Raji (cell line): Measurements from ENCODE around the gene RAMP3.

Experiments used
- POLR2A ChIP-seq: IDR thresholded peaks from 2 replicates; pipeline ENCODE4 v1.6.1; 2011; ENCODE audit warnings: low read depth, low read length, control low read depth; ENCODE audit not compliant: insufficient read depth

RAMP3 gene

GRCh38 chr7:45147858-45148652 lies 9.5 kb upstream of the RAMP3 start:
- no peak for TF ChIP-seq POLR2A

DNA sequence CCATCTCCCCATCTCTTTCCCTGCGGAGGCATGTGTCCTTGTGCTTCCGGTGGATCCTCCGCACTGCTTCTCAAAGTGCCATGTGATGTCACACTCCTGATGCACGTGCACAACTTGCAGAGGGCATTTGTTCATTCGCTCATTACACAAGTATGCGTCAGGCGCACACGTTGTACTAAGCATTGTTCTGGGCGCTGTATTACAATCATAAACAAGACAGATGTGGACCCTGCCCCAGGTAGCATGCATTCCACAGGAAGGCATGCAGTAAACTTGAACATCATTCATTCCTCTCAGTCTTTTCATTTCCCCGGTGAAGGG lies 9.0 kb upstream of the RAMP3 start:
- TF ChIP-seq POLR2A: no peak

DNA sequence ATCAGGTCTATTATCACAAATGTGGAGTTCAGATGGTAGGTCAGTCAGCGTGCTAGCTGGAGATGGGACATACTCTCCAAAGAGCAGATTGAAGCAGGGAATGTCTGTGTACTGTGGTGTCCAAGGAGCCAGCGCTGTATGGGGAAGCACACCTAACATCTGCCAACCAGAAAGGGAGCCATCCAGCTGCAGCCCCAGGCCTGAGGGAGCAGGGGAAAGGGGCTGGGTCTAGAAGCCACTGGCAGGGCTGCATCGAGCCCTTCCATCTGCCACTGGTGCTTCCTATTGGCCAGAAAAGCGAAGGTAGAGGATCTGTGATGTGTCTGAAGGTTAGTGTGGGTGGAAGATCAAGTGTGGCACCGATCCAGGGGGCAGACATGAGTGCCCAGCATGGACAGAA lies 8.0 kb upstream of the RAMP3 start:
- TF ChIP-seq POLR2A: no peak

DNA sequence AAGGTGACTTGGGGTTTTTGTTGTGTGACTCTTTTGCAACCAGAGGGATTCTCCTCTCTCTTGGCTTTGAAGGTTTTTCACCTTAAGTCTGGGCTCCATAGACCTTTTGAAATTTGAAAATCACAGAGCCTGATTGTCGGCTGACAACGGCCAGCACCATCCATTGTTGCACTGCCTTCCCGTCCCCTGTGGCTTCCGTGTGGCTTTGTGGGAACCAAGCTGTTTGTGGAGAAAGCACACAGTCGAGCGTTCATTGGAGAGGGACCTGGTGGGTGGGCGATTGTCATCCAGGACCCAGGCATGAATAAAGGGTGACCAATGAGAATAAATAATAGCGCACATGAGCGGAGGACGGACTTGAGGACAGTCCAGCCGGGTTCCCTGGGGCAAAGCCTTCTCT lies 7.4 kb upstream of the RAMP3 start:
- no peak for TF ChIP-seq POLR2A

- no peak for TF ChIP-seq POLR2A
These were observed 6.4 kb upstream of the RAMP3 start for GRCh38 chr7:45151131-45151684.

DNA sequence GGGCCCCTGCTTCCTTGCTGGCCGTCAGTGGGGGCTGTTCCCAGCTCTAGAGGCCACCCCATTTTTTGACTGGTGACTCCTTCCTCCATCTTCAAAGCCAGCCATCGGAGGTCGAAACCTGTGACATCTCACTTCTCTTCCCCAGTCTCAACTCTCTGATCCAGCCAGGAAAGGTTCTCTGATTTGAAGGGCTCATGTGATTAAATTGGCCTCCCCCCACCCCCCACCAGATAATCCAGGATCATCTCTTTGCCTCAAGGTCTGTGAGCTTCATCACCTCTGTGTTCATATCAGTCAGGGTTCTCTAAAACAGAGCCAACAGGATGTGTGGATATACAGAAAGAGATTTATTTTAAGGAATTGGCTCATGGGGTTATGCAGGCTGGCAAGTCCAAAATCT lies 5.6 kb upstream of the RAMP3 start:
- TF ChIP-seq POLR2A: no peak

GRCh38 chr7:45153233-45153632 lies 4.4 kb upstream of the RAMP3 start:
- TF ChIP-seq POLR2A: no peak

GRCh38 chr7:45155357-45155900 lies 2.2 kb upstream of the RAMP3 start:
- TF ChIP-seq POLR2A: no peak

DNA sequence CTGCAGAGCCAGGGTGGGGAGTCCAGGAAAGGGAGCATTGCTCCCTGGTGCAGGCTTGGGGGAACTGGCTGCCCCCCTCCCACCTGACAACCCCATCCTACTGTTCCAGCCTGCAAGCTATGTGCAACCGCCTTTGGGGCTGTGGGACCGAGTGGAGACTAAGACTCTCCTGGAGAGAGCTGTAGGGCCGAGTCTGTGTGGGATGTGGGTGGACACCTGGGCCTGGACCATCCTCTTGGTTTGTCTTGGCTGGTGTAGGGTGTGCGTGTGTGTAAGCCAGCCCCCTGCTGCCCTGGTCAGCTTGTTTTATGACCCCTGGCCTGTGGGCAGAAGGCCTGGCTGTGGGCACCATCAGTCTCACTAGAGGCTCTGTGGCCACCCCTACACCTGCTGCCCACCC lies 1.6 kb upstream of the RAMP3 start:
- no peak for TF ChIP-seq POLR2A

DNA sequence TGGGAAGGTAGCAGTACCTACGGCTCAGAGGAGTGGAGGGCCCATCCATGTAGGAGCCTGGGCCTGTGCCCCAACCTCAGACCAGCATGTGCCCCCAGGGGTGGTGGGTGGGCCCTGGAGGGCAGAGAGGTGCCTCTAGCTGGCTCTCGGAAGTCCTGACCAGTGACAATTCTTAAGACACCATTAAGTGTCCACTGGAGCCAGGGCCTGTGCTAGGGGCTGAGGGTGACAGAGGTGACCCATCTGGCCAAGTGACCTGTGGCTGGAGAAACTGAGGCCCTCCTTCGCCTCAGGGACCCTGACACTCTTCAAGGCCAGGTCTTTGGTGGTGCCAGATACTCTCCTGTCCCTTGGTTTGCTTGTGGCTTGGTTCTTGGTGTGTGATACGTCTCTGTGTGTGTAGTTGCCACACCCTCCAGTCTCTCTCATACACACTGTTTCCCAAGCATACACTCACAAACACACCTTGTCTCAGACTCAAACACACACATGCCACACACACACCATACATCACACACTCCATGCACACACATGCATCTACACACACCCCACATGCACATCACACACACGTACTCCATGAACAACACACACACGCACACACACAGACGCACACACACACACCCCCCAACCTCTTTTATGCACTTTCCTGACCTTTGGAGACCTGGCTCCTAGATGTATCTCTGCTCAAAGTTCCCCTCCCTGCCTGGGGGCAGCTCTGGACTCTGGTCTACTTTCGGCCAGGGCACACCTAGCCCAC lies 897 bp upstream of the RAMP3 start:
- TF ChIP-seq POLR2A: no peak

DNA sequence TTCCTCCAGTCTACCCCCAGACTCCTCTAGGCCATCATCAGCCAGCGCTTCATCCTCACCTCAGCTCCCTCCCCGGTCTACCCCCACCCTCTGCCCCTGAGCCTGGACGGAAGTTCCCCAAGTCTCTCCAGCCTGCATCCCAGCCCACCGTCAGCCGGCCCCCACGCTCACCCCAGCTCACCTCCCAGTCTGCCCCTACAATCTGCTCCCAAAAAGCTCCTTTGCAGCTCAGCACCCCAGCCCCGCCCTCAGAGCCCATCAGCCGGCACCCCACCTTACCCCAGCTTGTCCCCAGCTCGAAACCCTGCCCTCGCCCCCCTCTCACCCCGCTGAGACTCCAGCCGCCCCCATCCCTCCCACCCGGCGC lies 322 bp upstream of the RAMP3 start:
- TF ChIP-seq POLR2A: no peak

- TF ChIP-seq POLR2A: no peak
These were observed 880 bp downstream of the RAMP3 start for GRCh38 chr7:45158471-45158870.

DNA sequence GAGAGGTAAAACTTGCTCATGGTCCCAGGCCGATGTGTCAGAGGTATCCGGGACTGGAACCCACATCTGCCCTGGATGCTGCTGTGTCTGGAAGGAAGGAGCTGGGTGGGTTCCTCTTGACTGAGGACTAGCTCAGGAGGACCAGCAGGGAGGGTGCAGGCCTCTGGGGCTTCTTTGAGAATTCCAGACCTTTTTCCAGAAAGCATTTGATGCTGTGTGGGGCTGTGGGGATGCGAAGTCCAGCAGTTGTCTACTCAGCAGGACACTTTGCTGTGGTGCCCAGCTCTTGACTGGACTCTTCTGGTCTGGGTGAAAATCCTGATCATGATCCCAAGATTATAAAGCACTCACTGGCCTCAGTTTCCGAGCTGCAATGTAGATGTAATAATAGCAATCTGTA lies 1.7 kb downstream of the RAMP3 start:
- no peak for TF ChIP-seq POLR2A

DNA sequence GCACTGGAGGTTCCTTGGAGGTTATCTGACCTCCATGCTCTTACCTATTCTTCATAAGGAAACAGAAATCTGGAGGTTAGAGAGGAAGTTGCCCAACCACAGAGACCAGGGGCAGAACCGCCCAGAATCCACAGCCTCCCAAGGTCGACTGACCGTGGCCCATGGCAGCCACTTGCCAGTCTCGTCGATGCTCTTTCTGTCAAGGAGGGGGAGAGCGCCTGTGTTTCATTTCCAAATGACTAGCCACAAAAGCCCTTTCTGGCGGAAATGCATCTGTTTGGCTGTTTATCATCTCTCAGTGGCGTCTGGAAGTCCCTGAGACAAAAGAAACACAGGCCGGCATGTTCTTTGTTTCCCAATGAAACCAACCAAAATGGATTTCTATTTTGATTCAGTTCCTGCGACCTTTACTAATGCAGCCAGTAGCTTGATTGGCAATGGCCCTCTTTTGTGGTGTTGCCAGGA lies 2.9 kb downstream of the RAMP3 start:
- TF ChIP-seq POLR2A: no peak

DNA sequence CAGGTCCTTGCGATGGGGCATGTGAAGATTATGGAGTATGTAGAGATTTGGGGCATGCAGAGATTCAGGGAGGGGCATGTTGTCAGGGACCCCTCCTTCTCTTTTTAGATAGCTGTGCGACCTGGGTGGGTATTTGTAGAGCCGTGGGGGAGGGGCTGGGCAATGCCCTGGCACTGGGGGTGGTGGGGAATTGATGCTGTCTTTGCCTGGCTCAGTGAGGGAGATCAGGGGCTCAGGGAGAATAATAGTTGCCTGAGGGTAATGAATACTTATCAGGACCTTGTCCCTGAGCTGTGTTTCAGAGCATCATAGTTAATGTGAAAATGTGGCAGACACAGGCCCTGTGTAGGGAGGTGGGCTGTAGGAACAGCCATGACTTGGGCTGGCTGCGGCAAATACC lies 3.5 kb downstream of the RAMP3 start:
- TF ChIP-seq POLR2A: no peak

DNA sequence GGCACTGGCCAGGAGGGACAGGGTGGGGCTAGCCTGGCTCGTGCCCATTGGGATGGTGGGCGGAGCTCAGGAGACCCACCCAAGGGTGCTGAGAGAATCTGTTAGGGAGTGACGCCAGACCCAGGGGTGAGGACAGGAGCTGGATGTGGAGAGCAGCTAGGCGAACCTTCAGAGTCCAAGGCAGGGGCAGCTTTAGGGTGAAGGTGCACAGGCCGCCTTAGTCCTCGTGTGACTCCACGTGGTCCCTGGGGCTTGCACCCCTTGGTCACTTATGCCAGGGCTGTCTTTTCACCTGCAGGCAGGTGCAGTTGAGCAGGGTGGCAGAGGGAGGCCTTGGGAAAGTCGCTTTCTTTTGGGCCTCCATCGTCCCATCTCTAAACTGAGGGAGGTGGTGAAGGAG lies 4.3 kb downstream of the RAMP3 start:
- TF ChIP-seq POLR2A: no peak

- TF ChIP-seq POLR2A: no peak
These were observed 4.8 kb downstream of the RAMP3 start for GRCh38 chr7:45162311-45162845.
